Osteoblast (primary cell): ENCODE results near the gene METTL21A. TPM values are rescaled to one million over a fixed set of nuclear protein-coding genes. Genes with fewer than 3 reads are reported as not detected.

Experiments used
- DNase-seq: peaks from one replicate; pipeline ENCODE4 v3.0.0; 2011; ENCODE audit warnings: low spot score, mixed read lengths; ENCODE audit not compliant: insufficient read length; ENCODE audit errors: missing footprints
- H2AFZ ChIP-seq: 2 replicates; pipeline ENCODE4 v1.6.0; 2011; ENCODE audit warnings: mild to moderate bottlenecking, low read length
- H3K27ac ChIP-seq: 2 replicates; pipeline ENCODE4 v1.5.1; 2011; ENCODE audit warnings: mild to moderate bottlenecking, low read depth, low read length, moderate library complexity
- H3K27me3 ChIP-seq: 2 replicates; pipeline ENCODE4 v1.6.0; 2012; ENCODE audit warnings: mild to moderate bottlenecking, control low read depth, inconsistent platforms, low read length, moderate library complexity; ENCODE audit not compliant: insufficient read depth
- H3K36me3 ChIP-seq: 2 replicates; pipeline ENCODE4 v1.5.1; 2011; ENCODE audit warnings: mild to moderate bottlenecking, low read length, control low read depth, moderate library complexity; ENCODE audit not compliant: insufficient read depth
- H3K4me1 ChIP-seq: 2 replicates; pipeline ENCODE4 v1.5.1; 2011; ENCODE audit warnings: mild to moderate bottlenecking, low read length, control low read depth, moderate library complexity; ENCODE audit not compliant: insufficient read depth
- H3K4me2 ChIP-seq: 2 replicates; pipeline ENCODE4 v1.6.0; 2011; ENCODE audit warnings: mild to moderate bottlenecking, low read length; ENCODE audit not compliant: insufficient read depth
- H3K4me3 ChIP-seq: fragments of 200-600 bp; sonication (generic); 3 replicates; pipeline ENCODE4 v1.5.1; 2012; ENCODE audit warnings: mild to moderate bottlenecking, low read length, inconsistent platforms; ENCODE audit not compliant: insufficient read depth
- H3K79me2 ChIP-seq: 2 replicates; pipeline ENCODE4 v1.6.0; 2012; ENCODE audit warnings: mild to moderate bottlenecking, low read length, control low read depth, inconsistent platforms; ENCODE audit not compliant: insufficient read depth
- H3K9me3 ChIP-seq: 2 replicates; pipeline ENCODE4 v1.5.1; 2011; ENCODE audit warnings: low read depth, low read length, control low read depth
- H4K20me1 ChIP-seq: 2 replicates; pipeline ENCODE4 v1.6.0; 2012; ENCODE audit warnings: mild to moderate bottlenecking, low read length, control low read depth; ENCODE audit not compliant: insufficient read depth
- CTCF ChIP-seq: IDR thresholded peaks from 2 replicates; pipeline ENCODE4 v1.5.1; 2011; ENCODE audit warnings: mild to moderate bottlenecking, low read depth, low read length, moderate library complexity; ENCODE audit errors: extremely low read depth
- total RNA-seq: library from RNA; depleted of rRNA; stranded (reverse); fragments of >200 nt; gene quantifications from 2 replicates; pipeline ENCODE4 v1.2.3, GENCODE V29; 2012

METTL21A gene
- total RNA-seq, 1 donor: 13.4 TPM

DNA sequence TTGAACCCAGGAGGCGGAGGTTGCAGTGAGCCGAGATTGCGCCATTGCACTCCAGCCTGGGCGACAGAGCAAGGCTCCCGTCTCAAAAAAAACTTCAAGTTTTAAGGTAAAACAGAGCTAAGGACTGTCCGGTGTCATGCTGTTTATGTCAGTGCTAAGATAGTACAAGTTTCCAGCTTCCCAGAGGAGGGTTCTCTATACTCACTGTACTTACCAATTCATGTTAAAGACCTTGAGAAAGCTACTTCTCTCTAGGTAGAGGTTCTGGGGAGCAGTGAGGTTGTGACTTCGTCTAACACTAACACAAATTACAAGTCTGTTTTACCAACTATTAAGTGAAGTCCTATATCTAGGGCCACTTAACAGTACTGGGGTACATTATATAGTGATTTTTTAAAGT, 18.8 kb downstream of the METTL21A start:
- no peak for TF ChIP-seq CTCF
- no peaks in the 10 kb centered on the region for H3K27me3 ChIP-seq

GRCh38 chr2:207603486-207603885, 21.7 kb downstream of the METTL21A start:
- no peak for DNase-seq

More for the DNA sequence above, 18.8 kb downstream of the METTL21A start:
- Histone ChIP-seq H3K4me2 (no peak overlapping the region), H3K9me3 (no peaks in the 10 kb centered on the region), H2AFZ (no peak overlapping the region), H3K36me3 (no peaks in the 10 kb centered on the region), H3K27ac (no peak overlapping the region), H3K4me1 (no peaks in the 10 kb centered on the region), H4K20me1 (no peaks in the 10 kb centered on the region), H3K79me2 (no peaks in the 10 kb centered on the region), H3K4me3 (no peak overlapping the region)
- no peak for DNase-seq

DNA sequence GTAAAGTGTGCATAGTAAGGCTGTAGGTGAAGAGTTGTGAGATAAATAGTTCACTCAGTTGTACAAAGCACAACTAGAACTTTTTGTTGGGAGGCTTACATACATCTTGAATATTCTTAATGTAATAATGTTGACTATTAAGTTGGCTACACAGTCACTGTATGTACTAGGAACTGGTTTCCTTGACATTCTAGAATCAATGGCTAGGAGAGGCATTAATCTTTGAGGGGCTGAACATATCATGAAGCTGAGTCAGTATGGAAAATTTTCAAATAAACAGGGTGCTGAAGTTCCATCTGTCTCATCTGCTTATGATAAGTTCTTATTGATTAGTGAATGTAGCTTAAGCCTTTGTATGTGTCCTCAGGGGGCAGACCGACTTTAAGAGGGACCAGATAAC, 23.4 kb downstream of the METTL21A start:
- Histone ChIP-seq H4K20me1 (no peaks in the 10 kb centered on the region), H3K27ac (no peak overlapping the region)

More at GRCh38 chr2:207603486-207603885, 21.7 kb downstream of the METTL21A start:
- Histone ChIP-seq H4K20me1 (no peaks in the 10 kb centered on the region), H3K4me1 (peaks cover 6% of the 10 kb centered on the region), H2AFZ (no peak overlapping the region), H3K27ac (no peak overlapping the region), H3K4me3 (no peak overlapping the region), H3K79me2 (no peaks in the 10 kb centered on the region), H3K4me2 (no peak overlapping the region), H3K27me3 (no peaks in the 10 kb centered on the region), H3K36me3 (peaks cover 8% of the 10 kb centered on the region), H3K9me3 (no peaks in the 10 kb centered on the region)
- TF ChIP-seq CTCF: no peak

GRCh38 chr2:207600231-207600630, 25.0 kb downstream of the METTL21A start:
- no peak for TF ChIP-seq CTCF
- Histone ChIP-seq H2AFZ (no peak overlapping the region), H3K27me3 (no peaks in the 10 kb centered on the region), H3K4me2 (no peak overlapping the region), H3K79me2 (peaks cover 3% of the 10 kb centered on the region), H3K36me3 (peaks cover 21% of the 10 kb centered on the region), H3K4me1 (peaks cover 6% of the 10 kb centered on the region), H3K4me3 (no peak overlapping the region), H4K20me1 (no peaks in the 10 kb centered on the region), H3K27ac (peak overlapping the region; percentile 42), H3K9me3 (no peaks in the 10 kb centered on the region)
- DNase-seq: no peak

More for the DNA sequence above, 23.4 kb downstream of the METTL21A start:
- peaks cover 6% of the 10 kb centered on the region for H3K4me1 ChIP-seq
- no peak overlapping the region for H3K4me3 ChIP-seq
- no peaks in the 10 kb centered on the region for H3K27me3 ChIP-seq
- no peak overlapping the region for H3K4me2 ChIP-seq
- peaks cover 21% of the 10 kb centered on the region for H3K36me3 ChIP-seq
- H3K79me2 ChIP-seq: no peaks in the 10 kb centered on the region
- H2AFZ ChIP-seq: no peak overlapping the region
- H3K9me3 ChIP-seq: no peaks in the 10 kb centered on the region
- DNase-seq: no peak
- no peak for TF ChIP-seq CTCF
